CD8-positive, alpha-beta memory T cell (primary cell): ENCODE measurements around the gene RERE. TPM values are rescaled to one million over a fixed set of nuclear protein-coding genes. Genes with fewer than 3 reads are reported as not detected.

ENCODE experiments used
- CTCF ChIA-PET: fragments of 350-600 bp; sonication (Branson Sonifier 250); formaldehyde crosslinking; loops from one replicate; lab custom pipeline; 2021; ENCODE audit warnings: antibody characterized with exemption; lab: Charles Lee
- POLR2A ChIA-PET: fragments of 350-600 bp; sonication (Branson Sonifier 250); formaldehyde crosslinking; loops from one replicate; lab custom pipeline; 2021; ENCODE audit warnings: antibody characterized with exemption; lab: Charles Lee
- DNase-seq, 5 donors: peaks; one replicate each; pipeline versions ENCODE4 v3.0.0 to v3.0.0-alpha.2; 2020 to 2022; ENCODE audit warnings: mixed read lengths in 1 of 5
- H3K27ac ChIP-seq: one replicate; pipeline ENCODE4 v1.7.0; 2013; ENCODE audit warnings: low read depth, mild to moderate bottlenecking, low read length, moderate library complexity
- H3K27me3 ChIP-seq: 2 replicates; pipeline ENCODE4 v1.7.0; 2013; ENCODE audit warnings: low read length, mild to moderate bottlenecking; ENCODE audit not compliant: insufficient read depth, poor library complexity, severe bottlenecking
- H3K36me3 ChIP-seq: 2 replicates; pipeline ENCODE4 v1.7.0; 2013; ENCODE audit warnings: mild to moderate bottlenecking, low read length, moderate library complexity; ENCODE audit not compliant: insufficient read depth
- H3K4me1 ChIP-seq: 2 replicates; pipeline ENCODE4 v1.7.0; 2013; ENCODE audit warnings: mild to moderate bottlenecking, low read length, moderate library complexity; ENCODE audit not compliant: insufficient read depth
- H3K4me3 ChIP-seq: 2 replicates; pipeline ENCODE4 v1.7.0; 2013; ENCODE audit warnings: mild to moderate bottlenecking, low read length
- H3K9me3 ChIP-seq: 2 replicates; pipeline ENCODE4 v1.7.0; 2013; ENCODE audit warnings: mild to moderate bottlenecking, low read length
- H3K27ac Mint-ChIP-seq, 8 donors: one replicate each; pipeline ENCODE4 v1.8.0; 2020 to 2021; ENCODE audit warnings: mixed read lengths in 8 of 8, mild to moderate bottlenecking in 6 of 8, inconsistent platforms in 3 of 8, moderate library complexity in 3 of 8
- H3K27me3 Mint-ChIP-seq, 2 donors: one replicate each; pipeline ENCODE4 v1.8.0; 2020 to 2021; ENCODE audit warnings: mixed read lengths in 2 of 2, mild to moderate bottlenecking in 1 of 2, moderate library complexity in 1 of 2
- H3K36me3 Mint-ChIP-seq, 3 donors: one replicate each; pipeline ENCODE4 v1.8.0; 2020 to 2021; ENCODE audit warnings: mixed read lengths in 3 of 3, inconsistent platforms in 1 of 3, mild to moderate bottlenecking in 1 of 3
- H3K4me1 Mint-ChIP-seq, 3 donors: one replicate each; pipeline ENCODE4 v1.8.0; 2020 to 2021; ENCODE audit warnings: mixed read lengths in 3 of 3, inconsistent platforms in 1 of 3, mild to moderate bottlenecking in 1 of 3
- H3K4me3 Mint-ChIP-seq, 7 donors: one replicate each; pipeline ENCODE4 v1.8.0; 2020 to 2021; ENCODE audit warnings: mixed read lengths in 7 of 7, mild to moderate bottlenecking in 6 of 7, moderate library complexity in 4 of 7, inconsistent platforms in 2 of 7
- H3K9me3 Mint-ChIP-seq, 5 donors: one replicate each; pipeline ENCODE4 v1.8.0; 2020 to 2022; ENCODE audit warnings: mixed read lengths in 5 of 5, mild to moderate bottlenecking in 3 of 5, moderate library complexity in 2 of 5, inconsistent platforms in 1 of 5
- polyA plus RNA-seq: library from polyadenylated mRNA; unstranded; fragments of 300-500 nt; fragmentation: Illumina TruSeq; gene quantifications from one replicate; pipeline ENCODE4 v1.2.3, GENCODE V29; 2021
- total RNA-seq, 2 experiments: library from RNA; stranded (reverse); gene quantifications; one replicate each; pipeline ENCODE4 v1.2.3, GENCODE V29; 2021

The RERE gene
- total and polyA plus RNA-seq, 3 experiments from 2014 or later: 10.9 to 39.2 (median 37.9) TPM

DNA sequence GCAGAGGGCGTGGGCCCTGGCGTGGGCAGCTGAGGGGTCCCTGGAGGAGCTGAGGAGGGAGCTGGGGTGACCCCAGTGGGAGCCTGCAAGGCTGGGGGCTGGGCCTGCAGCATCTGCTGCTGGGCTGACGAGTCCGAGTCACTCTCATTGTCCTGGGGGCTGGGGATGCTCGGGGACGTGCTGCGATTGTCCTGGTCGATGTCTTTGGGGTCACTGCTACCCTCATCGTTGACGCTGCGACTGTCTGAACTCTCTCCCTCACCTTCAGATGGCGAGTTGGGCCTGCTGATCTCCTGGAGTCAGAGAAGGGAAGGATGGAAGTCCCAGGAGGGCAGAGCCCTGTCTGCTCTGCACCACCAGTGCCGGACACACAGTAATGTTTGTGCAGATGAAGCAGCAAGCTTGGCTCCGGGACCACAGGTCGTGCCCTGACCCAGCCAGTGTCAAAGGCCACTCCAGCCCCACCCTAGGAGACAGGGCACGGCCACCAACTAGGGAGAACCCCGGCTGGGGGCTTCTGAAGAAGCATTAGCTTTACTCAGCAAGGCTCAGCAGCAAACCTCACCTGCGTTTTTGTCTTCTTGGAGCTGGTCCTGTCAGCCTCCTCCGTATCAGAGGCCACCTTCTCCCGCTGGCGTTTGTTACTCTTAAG lies 456.1 kb downstream of the RERE start:
- no peak overlapping the region for H3K4me3 ChIP-seq
- H3K36me3 ChIP-seq: peaks cover 54% of the 10 kb centered on the region
- no peak for DNase-seq
- no peaks in the 10 kb centered on the region for H3K27me3 ChIP-seq
- H3K9me3 Mint-ChIP-seq: peaks cover 0 to 1% (median 0%) of the 10 kb centered on the region in 5 donors
- ChIA-PET CTCF (interaction anchor here (1.5 kb wide), 1 partner anchor 16 kb away, joined by 3 read pairs; no protein-coding TSS in a partner anchor), POLR2A (no interaction called here)
- H3K27ac Mint-ChIP-seq: peak overlapping the region in 1 of 8 donors; percentile 74
- H3K4me1 Mint-ChIP-seq: no peaks in the 10 kb centered on the region
- H3K36me3 Mint-ChIP-seq: peaks cover 9 to 89% (median 12%) of the 10 kb centered on the region in 3 donors
- H3K27me3 Mint-ChIP-seq: peaks cover 0 to 2% of the 10 kb centered on the region in 2 donors
- H3K4me1 ChIP-seq: no peaks in the 10 kb centered on the region
- H3K9me3 ChIP-seq: no peaks in the 10 kb centered on the region
- H3K4me3 Mint-ChIP-seq: no peak overlapping the region
- H3K27ac ChIP-seq: no peak overlapping the region

DNA sequence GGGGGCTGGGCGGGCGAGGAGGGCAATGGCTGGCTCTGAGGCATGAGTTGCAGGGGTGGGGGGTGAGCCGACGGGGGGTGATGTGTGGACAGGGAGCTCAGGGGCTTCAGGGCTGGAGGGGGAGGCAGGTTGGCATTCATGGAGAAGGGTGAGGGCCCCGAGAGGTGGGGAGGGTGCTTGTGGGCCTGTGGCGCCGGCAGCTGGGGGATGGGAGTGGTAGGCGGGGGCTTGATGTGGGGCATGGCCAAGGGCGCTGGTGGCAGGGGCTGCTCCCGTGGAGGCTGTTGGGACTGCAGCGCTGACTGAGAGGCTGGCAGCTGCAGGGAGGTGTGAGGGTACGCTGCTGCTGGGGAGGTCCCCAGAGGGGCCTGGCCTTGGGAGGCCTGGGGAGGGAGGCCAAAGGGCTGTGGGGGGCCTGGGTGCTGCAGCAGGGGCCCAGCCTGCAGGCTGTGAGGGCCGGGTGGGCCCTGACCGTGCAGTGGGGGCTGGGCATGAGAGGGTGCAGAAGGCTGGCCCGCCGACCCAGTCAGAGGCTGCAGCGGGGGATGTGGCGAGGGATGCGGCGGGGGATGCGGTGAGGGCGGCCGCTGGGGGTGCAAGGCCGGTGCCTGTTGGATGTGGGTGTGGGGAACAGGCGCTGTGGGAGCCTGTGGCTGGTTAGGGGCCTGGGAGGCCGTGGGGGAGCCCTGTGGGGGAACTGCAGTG lies 456.8 kb downstream of the RERE start:
- Mint-ChIP-seq H3K4me1 (no peaks in the 10 kb centered on the region), H3K27ac (no peak overlapping the region), H3K4me3 (no peak overlapping the region), H3K36me3 (peaks cover 9 to 89% (median 13%) of the 10 kb centered on the region in 3 donors), H3K27me3 (peaks cover 0 to 2% of the 10 kb centered on the region in 2 donors), H3K9me3 (peaks cover 0 to 1% (median 0%) of the 10 kb centered on the region in 5 donors)
- ChIA-PET POLR2A (no interaction called here), CTCF (interaction anchor here (1.5 to 2.0 kb wide), 2 partner anchors 11 to 16 kb away, joined by 3 to 8 read pairs; no protein-coding TSS in a partner anchor)
- no peak overlapping the region for H3K4me3 ChIP-seq
- no peak for DNase-seq
- peaks cover 53% of the 10 kb centered on the region for H3K36me3 ChIP-seq
- H3K27me3 ChIP-seq: no peaks in the 10 kb centered on the region
- no peak overlapping the region for H3K27ac ChIP-seq
- H3K9me3 ChIP-seq: no peaks in the 10 kb centered on the region
- H3K4me1 ChIP-seq: no peaks in the 10 kb centered on the region

- Mint-ChIP-seq H3K4me3 (no peak overlapping the region), H3K4me1 (no peaks in the 10 kb centered on the region), H3K27me3 (peaks cover 0 to 2% of the 10 kb centered on the region in 2 donors), H3K9me3 (peaks cover 0 to 1% (median 0%) of the 10 kb centered on the region in 5 donors), H3K36me3 (peaks cover 9 to 89% (median 11%) of the 10 kb centered on the region in 3 donors), H3K27ac (peak overlapping the region in 1 of 8 donors; percentile 68)
- peaks cover 54% of the 10 kb centered on the region for H3K36me3 ChIP-seq
- POLR2A ChIA-PET: no interaction called here
- no peak overlapping the region for H3K4me3 ChIP-seq
- no peak for DNase-seq
- CTCF ChIA-PET: interaction anchor here (2.0 kb wide), 1 partner anchor 10 kb away, joined by 8 read pairs; no protein-coding TSS in a partner anchor
- no peak overlapping the region for H3K27ac ChIP-seq
- no peaks in the 10 kb centered on the region for H3K4me1 ChIP-seq
- H3K9me3 ChIP-seq: no peaks in the 10 kb centered on the region
- H3K27me3 ChIP-seq: no peaks in the 10 kb centered on the region
Observed at GRCh38 chr1:8359617-8360481, 457.6 kb downstream of the RERE start.

DNA sequence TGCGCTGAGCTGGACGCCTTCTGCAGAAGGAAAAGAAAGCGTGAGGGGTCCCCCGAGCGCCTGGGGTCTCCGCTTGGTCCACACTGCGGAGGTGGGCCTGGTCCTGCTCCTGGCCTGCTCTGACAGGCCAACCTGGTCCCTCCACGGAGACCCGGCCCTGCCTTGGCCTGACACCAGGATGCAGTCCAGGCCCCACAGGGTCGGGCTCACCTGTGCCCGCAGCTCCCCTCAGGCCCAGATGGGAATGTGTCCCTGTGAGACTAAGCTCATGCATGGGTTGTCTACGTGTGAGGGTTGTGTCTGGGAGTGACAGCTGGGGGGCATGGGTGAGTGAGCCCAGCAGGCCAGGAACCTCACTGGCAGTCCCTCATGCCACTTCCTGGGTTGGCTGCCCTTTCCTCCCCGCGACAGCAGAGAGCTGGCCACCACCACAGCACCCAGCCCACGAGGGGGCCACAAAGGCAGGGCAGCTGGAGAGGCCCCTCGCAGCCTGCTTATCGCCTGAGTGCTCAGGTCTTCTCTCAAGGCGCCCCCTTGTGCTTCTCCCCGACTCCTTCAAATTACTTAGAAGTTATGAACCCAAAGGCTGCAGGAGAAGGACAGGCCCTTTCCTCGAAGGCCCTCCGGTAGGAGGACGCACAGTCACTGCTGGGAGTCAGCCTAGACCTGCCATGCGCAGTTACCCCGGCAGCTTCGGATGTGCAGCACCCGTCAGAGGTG lies 458.4 kb downstream of the RERE start:
- Mint-ChIP-seq H3K27ac (peak overlapping the region in 1 of 8 donors; percentile 54), H3K4me1 (no peaks in the 10 kb centered on the region), H3K4me3 (no peak overlapping the region), H3K27me3 (peaks cover 0 to 2% of the 10 kb centered on the region in 2 donors), H3K9me3 (peaks cover 0 to 1% (median 0%) of the 10 kb centered on the region in 5 donors), H3K36me3 (peaks cover 9 to 88% (median 10%) of the 10 kb centered on the region in 3 donors)
- Histone ChIP-seq H3K4me3 (no peak overlapping the region), H3K9me3 (no peaks in the 10 kb centered on the region), H3K4me1 (no peaks in the 10 kb centered on the region), H3K27me3 (no peaks in the 10 kb centered on the region), H3K27ac (no peak overlapping the region), H3K36me3 (peaks cover 54% of the 10 kb centered on the region)
- CTCF ChIA-PET: interaction anchor here (1.0 to 2.0 kb wide), 2 partner anchors 9 to 344 kb away, joined by 3 to 8 read pairs; no protein-coding TSS in a partner anchor
- no peak for DNase-seq
- POLR2A ChIA-PET: no interaction called here

DNA sequence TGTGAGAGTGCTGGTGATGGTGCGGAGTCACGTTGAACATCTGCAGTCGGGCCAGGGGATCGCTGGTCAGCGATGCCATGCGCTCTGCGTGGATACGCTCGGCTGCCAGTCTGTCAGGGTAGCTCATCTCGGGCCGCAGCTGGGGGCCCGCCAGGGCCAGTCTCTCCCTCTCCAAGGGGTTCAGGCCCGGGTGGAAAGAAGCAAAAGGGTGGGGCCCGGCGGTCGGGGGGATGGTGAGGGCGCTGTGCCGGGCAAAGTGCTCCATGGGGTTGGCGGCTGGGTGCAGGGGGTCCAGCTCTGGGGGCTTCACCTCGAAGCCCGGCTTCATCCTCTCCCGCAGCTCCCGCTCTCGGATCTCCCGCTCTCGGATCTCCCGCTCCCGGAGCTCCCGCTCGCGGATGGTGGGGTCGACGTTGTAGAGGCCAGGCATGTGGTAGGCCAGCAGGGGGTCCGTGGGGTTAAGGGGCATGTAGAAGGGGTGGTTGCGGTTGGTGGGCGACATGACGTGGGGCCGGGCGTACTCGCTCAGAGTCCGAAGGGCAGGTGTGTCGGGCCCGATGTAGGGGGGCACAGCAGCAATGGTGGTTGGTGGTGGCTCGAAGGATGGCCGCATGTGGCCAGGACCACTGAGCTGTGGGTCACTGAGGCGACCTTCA lies 459.1 kb downstream of the RERE start:
- Mint-ChIP-seq H3K9me3 (peaks cover 0 to 1% (median 0%) of the 10 kb centered on the region in 5 donors), H3K4me1 (no peaks in the 10 kb centered on the region), H3K27me3 (peaks cover 0 to 2% of the 10 kb centered on the region in 2 donors), H3K27ac (peak overlapping the region in 2 of 8 donors; percentile 12 to 54), H3K4me3 (no peak overlapping the region), H3K36me3 (peaks cover 9 to 86% (median 10%) of the 10 kb centered on the region in 3 donors)
- Histone ChIP-seq H3K4me1 (no peaks in the 10 kb centered on the region), H3K4me3 (no peak overlapping the region), H3K36me3 (peaks cover 60% of the 10 kb centered on the region), H3K27me3 (no peaks in the 10 kb centered on the region), H3K27ac (no peak overlapping the region), H3K9me3 (no peaks in the 10 kb centered on the region)
- ChIA-PET POLR2A (no interaction called here), CTCF (interaction anchor here (1.0 to 2.0 kb wide), 2 partner anchors 8 to 343 kb away, joined by 3 to 8 read pairs; no protein-coding TSS in a partner anchor)
- no peak for DNase-seq

DNA sequence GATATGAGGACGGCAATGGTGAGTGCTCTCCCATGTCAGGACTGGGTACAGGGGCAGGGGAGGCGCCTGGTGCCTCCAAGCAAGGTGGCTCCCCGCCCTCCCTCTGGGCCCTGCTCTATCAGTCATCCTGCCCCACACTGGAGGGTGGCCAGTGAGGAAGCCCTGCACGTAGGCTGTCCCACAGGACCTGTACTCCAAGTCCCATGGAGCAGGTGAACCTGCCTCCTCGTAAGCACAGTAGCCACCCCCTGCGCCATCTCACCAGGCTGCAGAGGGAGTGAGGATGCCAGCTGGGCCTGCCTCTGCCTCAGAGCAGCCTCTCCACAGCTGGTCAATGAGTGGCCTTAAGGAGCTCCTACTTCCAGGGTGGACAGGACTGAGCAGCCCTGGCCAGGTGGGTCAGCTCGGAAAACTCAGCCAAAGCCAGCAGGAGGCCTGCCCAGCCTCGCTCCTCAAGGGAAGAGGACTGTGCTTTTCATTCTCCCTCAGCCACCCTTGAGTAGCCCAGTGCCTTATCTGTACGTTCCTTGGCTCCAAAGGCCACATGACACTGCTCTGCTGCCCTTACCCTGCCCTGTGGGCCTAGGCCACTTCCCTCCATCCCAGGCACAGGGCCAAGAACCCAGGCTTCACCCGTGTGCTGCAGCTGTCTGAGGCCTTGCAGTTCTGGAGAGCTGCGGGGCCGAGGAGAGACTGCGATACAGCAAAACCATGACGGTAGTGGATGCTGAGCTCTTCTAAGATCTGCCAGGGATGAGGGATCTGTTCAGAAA lies 459.9 kb downstream of the RERE start:
- H3K4me3 Mint-ChIP-seq: no peak overlapping the region
- Histone ChIP-seq H3K27me3 (no peaks in the 10 kb centered on the region), H3K36me3 (peaks cover 52% of the 10 kb centered on the region), H3K9me3 (no peaks in the 10 kb centered on the region), H3K4me1 (no peaks in the 10 kb centered on the region), H3K4me3 (no peak overlapping the region), H3K27ac (no peak overlapping the region)
- no peak for DNase-seq
- H3K9me3 Mint-ChIP-seq: peaks cover 0 to 1% (median 0%) of the 10 kb centered on the region in 5 donors
- H3K27ac Mint-ChIP-seq: peak overlapping the region in 3 of 8 donors; percentile 37 to 78 (median 64)
- H3K36me3 Mint-ChIP-seq: peaks cover 9 to 86% (median 11%) of the 10 kb centered on the region in 3 donors
- H3K27me3 Mint-ChIP-seq: no peaks in the 10 kb centered on the region
- POLR2A ChIA-PET: no interaction called here
- H3K4me1 Mint-ChIP-seq: no peaks in the 10 kb centered on the region
- CTCF ChIA-PET: interaction anchor here (1.0 kb wide), 1 partner anchor 342 kb away, joined by 3 read pairs; no protein-coding TSS in a partner anchor
